HG03442 (cell line): ENCODE measurements around the gene CASZ1.

Experiments
- ATAC-seq: cut with Tn5 transposase; IDR thresholded peaks from one replicate; pipeline ENCODE4 v1.9.1; 2021; ENCODE audit warnings: mild to moderate bottlenecking, moderate library complexity; ENCODE audit not compliant: unreplicated experiment

The CASZ1 gene

DNA sequence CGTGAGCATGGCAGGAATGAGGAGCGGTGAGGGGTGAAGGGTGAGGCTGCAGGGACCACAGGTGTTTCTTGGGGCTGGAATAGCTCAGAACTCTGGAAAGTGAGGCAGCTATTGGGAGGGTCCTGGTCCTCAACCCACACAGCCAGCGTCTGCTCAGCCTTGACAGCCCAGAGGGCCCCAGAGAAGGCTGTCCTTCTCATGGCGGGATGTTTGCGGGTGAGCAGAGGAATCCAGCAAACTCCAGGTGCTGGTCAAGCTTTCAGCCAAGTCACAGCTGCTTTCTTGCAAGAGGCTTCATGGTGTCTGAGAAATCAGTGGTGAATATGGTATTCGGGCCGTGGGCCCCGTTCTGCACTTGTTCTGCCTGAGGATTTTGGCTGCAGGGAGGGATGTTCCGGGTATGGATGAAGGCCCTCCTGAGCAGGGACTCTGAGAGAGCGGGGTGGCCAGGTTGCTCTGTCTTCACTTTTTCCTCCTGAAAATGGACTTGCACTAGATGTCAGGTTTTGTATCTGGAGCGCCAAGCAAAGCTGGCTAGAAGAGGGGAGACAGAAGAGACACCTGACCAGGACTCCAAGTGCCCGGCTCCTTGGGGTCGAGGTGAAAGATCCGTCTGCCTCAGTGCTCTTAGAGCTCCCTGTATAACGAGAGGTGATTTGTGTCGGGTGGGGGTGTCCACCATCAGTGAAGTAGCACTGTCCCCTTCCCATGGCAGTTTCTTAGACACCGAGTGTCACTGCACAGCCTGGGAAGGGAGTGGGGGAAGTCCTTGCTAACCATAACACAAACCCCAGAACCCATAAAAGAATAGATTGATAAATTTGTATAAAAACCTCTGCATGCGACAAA, 181.8 kb downstream of the CASZ1 start:
- ATAC-seq: no peak

DNA sequence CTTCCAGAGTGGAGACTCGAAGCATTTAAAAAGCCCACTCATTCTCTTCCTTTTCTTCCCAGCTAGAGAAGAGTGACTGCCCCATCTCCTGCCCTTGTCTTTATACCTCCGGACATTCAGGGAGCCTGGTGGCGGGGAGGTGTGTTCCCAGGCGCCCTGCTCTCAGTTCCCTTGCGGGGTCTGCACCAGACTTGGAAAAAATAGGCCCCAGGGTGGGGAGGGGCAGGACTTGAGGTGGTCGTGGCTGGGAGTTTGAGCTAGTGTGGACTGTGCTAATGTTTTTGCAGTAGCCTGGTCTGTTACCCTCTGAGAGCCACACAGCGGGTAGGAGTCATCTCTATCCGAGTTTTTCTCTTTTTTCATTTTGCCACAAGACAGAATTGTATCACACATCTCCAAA, 182.6 kb downstream of the CASZ1 start:
- no peak for ATAC-seq

DNA sequence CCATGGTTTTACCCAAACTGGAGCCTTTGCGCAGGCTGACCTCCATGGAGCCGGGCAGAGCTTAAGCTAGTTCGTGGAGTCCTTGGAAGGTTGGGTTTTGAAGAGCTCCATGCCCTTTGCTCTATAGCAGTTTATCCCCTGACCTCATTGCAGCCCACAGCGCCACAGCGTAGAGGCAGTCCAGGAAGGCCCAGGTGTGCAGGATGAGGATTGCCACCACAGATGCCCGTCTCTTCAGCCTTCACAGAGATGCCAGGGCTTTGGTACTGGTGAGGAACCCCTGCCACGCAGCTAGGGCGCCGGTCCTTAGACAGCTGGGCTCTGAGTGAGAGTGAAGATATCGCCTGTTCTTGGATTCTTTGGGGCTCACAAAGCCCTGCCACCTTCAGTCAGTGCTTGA, 183.1 kb downstream of the CASZ1 start:
- no peak for ATAC-seq

DNA sequence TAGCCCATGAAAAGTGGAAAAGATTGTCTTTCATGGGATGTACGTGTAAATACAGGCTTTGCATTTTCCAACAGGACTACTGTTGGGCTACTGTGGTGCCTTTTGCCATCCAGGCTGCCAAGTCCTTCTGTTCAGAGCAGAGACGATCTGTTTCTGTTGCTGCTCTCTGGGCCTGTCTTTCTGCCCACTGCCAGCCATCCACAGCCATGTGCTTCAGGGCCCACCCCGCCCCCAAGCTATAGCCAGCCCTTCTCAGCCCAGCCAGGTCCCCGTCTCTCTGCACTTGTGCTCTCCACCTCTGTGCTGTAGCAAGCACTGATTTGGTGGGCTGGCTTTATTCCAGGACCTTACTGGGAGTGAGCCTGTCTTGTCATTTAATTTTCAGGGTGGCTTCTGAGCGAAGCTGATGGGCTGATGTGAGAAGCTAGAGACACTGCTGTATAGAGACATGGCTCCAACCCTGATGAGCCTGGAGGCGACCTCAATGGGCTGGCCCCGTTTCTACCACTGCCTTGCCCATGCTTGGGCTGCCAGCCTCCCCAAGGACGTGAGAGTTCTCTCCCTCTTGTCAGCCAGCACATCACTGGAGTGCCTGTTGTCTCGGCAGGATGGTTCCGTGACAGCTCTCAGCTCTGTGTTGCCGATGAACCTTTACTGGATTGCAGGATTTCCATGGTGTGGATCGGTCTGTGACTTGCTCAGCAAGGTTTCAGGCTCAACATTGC, 183.8 kb downstream of the CASZ1 start:
- ATAC-seq: no peak

DNA sequence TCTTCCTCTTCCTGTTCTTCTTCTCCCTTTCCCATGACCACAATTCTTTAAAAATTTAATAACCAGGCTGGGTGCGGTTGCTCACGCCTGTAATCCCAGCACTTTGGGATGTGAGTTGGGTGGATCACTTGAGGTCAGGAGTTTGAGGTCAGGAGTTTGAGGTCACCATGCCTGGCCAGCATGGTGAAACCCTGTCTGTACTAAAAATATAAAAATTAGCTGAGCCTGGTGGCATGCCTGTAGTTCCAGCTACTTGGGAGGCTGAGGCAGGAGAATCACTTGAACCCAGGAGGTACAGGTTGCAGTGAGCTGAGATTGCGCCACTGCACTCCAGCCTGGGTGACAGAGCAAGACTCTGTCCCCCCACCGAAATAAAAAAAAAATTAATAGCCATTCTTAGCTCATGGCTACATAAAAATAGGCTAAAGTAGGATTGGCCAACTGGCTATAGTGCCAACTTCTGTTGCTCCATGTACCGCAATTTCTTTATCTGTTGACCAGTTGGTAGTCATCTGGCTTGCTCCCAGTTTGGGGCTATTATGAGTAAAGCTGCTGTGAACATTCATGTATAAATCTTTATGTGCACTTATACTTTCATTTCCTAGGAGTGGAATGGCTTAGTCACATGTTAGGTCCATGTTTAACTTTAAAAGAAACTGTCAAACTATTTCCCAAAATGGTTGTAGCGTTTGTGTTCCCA, 185.4 kb downstream of the CASZ1 start:
- ATAC-seq: no peak

DNA sequence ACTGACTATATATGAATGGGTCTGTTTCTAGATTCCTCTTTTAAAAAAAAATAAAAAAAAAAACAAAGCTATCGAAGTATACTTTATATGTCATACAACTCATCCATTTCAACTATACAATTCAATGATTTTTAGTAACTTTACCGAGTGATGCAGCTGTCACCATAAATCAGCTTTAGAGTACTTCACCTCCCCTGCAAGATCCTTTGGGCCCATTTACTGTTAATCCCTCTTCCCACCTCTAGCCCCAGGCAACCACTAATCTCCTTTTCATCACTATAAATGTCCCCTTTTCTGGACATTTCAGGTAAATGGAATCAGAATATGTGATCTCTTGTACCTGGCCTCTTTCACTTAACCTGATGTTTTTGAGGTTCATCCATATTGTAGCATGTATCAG, 187.8 kb downstream of the CASZ1 start:
- no peak for ATAC-seq

DNA sequence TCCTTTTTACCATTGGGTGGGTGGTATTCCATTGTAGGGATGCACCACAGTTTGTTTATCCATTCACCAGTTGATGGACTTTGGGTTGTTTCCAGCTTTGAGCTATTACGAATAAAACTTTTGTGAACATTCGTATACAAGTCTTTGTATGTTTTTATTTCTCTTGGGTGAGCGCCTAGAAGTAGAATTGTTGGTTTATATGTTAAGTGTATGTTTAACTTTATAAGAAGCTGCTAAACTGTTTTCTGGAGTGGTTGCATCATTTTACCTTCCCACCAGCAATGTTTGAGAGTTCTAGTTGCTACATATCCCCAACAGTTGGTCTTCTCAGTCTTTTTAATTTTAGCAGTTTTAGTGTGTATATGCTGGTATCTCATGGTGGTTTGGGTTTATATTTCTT, 189.2 kb downstream of the CASZ1 start:
- ATAC-seq: no peak

DNA sequence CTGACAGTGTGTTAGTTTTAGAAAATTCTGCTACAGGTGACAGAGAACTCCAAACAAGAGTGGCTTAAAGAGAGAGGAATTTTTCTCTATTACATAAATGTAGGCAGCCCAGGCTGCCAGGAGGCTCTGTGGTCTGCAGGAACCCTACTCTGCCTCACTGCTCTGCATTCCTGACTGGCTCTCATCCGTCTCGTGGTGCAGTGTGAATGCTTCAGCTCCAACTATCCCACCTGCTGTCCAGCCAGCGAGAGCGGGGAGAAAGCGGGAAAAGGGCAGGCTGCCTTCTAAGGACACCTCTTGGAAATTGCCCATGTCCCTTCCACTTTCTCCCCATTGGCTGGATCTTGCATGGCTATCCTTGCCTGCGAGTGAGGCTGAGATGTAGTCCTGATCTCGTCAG, 190.4 kb downstream of the CASZ1 start:
- ATAC-seq: no peak

DNA sequence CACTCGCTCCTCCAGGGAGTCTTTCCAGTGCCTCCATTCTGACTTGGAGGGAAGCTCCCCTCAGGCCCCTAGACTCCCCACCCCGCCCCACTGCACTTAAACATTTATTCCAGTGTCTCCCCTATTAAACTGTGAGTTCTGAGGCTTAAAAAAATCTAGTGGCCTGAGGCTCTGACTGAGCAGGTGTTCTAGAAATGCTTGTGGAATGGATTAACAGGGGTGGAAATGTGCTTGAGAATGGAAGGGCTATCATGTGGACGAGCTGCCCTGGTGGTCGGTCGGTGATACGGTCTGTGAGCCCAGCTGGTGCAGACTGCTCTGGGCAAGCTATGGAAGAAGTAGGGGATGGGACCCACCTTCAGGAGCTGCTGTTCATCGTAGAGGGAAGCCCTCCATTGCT, 191.5 kb downstream of the CASZ1 start:
- no peak for ATAC-seq

DNA sequence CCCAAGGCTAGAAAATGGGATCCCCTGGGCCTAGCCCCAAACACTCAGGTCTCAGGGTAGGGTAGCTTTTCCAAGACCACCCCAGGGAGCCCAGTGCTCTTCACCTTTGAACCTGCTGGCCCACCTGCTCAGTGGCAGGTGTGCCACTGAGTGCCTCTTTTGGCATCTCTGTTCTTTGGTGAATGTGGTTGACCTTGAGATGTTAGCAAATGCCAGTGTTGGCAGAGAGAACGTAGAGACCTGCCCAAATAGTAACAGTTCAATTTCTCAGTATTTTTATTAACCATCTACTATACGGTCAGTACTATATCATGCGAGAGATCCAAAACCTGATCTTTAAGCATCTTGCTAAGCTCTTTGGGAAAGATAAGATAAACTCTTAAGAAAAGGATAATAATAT, 193.5 kb downstream of the CASZ1 start:
- no peak for ATAC-seq

DNA sequence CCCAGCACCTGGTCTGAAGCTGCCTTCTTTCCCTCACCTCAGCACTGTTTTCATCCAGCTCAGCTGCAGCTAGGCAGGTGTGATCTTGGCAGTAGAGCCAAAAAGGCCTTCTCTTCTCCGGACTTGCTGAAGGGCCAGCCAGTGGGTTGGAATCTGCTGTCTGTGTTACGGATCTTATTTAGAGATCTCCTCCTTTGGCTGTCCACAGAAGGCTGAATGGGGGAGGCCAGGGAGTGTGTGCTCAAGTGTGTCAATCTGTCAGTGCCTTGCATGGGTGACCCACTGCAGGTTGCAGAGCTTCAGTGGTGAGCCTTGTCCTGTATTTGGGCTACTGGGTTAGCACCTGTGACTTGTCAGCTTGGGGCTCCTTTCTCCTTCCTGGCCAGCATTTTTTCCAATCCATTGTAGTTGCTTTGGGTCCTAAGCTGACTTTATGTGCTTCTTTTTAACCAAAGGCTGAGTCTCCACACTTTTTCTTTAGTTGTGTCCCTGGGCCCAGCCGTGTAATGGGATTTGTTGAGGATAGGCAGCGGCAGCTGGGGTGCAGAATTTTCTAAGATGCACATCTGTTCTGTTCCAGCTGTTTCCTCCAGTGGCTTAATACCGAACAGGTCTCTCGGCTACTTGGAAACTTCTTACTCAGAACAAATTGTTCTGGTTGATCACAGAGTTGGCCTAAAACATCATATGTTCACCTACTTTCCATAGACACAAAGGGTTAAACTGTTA, 194.9 kb downstream of the CASZ1 start:
- no peak for ATAC-seq

DNA sequence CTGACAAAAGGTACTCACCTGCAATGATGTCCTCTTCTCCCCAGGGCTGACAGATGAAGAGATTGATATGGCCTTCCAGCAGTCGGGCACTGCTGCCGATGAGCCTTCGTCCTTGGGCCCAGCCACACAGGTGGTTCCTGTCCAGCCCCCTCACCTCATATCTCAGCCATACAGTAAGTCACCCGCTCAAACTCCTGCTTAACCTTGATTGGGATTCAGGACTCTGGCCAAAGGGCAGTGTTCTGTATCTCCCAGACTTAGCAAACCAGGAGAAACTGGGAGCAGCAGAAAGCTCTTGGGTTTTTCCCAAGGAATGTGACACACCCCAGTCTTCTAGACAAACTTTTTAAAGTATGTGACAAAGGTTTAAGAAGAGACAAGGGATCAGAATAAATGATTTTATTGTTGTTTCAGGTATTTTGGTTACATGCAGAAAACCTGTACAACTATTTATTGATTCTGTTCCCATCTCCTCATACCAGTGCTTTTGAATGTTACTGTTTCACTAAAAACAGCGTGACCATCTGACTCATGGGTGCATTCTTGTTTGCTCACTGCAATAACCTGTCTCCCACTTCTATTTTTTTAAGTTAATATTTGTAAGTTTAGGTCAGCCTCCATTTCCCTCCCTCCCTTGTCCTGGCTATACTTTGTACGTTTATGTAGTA, 197.1 kb downstream of the CASZ1 start:
- no peak for ATAC-seq

DNA sequence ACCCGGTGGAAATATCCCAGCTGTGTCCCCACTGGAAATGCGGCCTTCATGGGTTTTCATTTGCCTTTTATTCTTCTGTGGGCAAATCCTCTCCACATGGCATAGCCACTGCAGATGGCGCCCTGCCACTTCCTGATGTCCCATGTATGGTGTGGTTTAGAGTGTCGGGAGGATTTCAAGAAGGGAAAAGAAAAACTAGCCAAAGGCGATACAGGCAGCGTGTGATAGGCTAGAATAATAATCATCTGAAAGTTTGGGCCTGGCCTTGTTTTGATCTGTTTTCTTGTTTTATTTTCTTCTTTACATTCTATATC, 198.1 kb downstream of the CASZ1 start:
- ATAC-seq: no peak

DNA sequence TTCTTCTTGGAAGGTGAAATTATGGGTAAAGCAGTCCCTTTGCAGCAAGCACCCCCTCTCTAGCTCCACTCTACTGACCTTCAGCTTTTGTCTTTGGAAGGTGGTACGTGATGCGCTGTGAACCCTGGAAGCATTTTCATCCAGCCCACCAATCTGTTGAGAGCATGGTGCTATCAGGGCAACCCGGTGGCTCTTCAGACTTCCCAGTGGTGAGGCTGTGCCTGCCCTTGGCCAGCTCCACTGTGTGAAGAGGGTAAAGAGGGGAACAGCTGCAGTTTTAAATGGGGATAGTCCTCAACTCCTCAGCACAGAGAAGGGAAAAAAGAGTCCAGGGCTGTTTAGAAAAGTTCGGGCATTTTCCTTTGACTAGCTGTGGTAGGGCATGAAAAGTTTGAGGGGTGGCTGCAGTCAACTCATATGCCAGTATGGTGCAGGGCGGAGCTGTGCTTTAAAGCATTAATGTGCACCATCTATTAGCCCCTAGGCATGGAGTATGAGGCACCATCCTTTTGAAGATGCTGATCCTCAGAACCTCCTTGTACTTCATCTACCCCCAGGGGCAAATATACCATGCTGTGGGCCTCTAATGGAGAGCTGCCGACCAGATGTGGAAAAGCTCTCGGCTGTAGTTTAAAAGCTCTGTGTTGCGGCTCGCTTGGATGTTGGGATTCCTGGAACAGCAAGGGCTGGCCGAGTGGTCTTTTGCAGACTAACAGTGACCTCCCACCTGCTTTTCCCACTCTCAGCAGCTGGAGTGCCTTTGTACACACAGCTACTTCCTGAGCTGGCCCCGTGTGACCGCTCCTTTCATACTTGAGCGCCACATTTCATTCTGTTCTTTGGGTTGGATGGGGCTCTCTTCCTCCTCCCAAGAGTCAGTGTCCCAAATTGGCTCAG, 198.7 kb downstream of the CASZ1 start:
- ATAC-seq: no peak

DNA sequence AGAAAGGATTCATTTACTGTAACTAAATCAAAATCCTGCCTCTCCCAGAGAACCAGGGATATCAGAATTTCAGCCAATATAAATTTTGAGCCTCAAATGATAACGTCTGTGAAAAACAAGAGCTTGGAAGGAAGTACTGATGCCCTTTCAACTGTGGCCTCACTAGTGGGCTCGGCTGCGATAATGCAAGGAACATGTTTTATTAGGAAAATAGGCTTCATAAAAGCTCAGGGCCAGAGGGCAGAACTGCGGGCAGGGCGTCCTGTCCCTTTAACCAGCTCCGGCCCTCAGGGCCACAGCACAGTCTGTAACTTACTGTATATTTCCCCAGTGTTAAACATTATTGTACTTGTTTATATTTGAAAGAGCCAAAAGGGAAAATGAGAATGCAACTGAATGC, 199.7 kb downstream of the CASZ1 start:
- ATAC-seq: no peak

DNA sequence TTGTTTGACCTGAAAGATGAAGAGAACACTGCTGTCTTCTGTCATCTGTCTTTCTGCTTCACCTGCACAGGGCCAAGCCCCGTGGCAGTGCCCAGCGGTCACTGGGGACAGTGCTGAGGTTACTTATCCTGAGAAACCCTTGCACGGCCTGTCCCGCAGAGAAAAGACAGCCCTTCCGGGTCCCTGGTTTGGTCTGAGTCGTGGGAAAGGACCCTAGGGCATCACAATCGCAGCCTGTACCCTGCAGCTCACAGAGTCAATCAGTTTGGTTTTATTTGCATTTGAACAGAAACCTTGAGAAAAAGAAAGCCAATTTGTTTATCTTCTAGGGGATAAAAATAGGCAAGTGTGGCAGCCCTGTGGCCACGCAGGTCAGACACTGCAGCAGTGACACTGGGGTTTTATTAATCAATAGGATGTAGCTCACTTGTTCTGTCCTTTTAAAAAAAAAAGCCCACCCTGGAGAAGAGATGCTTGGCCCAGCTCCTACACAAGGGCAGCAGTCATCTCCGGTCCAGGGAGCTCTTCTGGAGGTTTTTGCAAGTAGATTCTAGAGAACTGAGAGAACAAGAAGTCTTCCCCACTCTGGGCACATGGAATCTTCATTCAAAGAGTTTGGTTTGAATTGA, 201.7 kb downstream of the CASZ1 start:
- no peak for ATAC-seq

DNA sequence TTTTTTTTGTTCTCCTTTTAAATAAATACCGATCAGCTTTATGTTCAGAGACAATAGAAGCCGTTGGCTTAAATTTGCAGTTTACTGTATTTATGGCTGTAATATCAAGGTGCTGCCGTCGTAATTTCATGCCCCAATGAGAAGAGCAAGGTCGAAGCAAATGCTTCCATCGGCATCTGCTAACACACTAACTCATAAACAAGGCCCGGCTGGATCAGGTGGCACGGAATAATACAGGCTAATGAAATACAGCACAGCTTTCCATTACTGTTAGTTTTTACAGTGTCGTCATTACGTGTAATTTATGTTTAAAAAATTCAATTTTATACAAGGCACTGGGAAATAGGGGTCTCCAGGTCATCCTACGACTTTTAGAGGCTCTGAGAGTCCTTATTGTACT, 202.7 kb downstream of the CASZ1 start:
- ATAC-seq: no peak

DNA sequence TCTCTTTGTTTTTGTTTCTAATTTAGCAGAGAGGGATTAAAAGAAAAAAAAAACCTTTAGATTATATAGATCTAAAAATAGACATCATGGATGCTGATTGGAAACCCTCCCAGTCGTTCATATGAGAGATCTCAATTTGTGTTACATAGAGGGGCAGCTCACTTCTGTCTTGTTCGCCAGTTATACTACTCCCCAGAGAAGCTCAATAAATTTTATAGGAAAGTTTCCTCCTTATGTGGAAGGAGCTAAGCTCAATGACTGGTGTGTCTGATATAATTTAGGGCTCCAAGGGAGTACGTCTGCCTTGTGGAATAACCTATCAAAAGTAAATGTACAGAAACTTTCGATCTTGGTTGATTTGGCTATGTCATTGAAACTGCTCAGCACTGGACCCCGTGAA, 204.1 kb downstream of the CASZ1 start:
- ATAC-seq: no peak

DNA sequence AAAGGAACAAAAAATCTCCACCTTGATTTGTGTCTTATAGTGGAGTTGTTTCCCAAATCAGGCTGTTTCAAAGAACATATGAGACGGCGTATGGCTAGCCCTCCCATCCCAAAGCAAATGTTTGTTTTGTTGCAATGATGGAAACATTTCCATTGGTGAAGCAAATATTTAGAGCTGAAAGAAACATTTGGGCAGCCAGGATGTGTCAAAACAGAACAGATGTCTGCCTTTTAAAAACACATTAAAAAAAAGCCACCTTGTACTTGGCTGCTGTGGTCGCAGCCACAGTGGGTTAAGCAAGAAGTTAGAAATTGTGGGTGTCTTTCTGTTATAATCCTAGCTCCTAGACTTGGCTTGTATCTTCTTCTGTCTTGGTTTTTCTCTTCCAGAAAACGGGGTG, 205.4 kb downstream of the CASZ1 start:
- no peak for ATAC-seq
